GM12872 (cell line): ENCODE measurements around the gene SLC35A2.

ENCODE experiments used
- TF ChIP-seq, protein P1 (sequence below): IDR thresholded peaks from 3 replicates; pipeline ENCODE4 v1.5.1; 2011; ENCODE audit warnings: low read depth, mild to moderate bottlenecking, low read length, moderate library complexity; ENCODE audit not compliant: insufficient read depth

SLC35A2 gene

DNA sequence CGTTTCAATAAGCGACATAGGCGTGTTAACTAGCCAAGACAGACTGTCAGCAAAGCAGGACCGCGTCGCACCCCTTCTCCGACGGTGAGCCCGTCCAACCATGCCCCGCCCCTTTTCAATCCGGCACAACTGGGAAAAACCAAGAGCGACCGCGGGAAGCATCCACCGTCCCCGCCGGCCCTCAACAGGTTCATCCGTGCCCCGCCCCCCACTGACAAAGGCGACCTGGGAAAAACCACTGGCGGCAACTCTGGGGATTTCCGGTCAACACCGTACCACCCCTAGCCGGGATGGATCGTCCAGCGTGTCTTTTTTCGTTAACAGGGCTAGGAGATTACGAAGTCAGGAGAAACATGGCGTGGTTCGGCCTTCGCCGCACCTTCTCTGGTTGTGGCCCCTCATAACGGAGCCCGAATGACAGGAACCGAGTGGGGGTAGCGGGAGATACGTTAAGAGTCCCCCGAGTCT is 14.3 kb downstream of the SLC35A2 start:
- TF ChIP-seq, protein P1, sequence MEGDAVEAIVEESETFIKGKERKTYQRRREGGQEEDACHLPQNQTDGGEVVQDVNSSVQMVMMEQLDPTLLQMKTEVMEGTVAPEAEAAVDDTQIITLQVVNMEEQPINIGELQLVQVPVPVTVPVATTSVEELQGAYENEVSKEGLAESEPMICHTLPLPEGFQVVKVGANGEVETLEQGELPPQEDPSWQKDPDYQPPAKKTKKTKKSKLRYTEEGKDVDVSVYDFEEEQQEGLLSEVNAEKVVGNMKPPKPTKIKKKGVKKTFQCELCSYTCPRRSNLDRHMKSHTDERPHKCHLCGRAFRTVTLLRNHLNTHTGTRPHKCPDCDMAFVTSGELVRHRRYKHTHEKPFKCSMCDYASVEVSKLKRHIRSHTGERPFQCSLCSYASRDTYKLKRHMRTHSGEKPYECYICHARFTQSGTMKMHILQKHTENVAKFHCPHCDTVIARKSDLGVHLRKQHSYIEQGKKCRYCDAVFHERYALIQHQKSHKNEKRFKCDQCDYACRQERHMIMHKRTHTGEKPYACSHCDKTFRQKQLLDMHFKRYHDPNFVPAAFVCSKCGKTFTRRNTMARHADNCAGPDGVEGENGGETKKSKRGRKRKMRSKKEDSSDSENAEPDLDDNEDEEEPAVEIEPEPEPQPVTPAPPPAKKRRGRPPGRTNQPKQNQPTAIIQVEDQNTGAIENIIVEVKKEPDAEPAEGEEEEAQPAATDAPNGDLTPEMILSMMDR, result no peak

DNA sequence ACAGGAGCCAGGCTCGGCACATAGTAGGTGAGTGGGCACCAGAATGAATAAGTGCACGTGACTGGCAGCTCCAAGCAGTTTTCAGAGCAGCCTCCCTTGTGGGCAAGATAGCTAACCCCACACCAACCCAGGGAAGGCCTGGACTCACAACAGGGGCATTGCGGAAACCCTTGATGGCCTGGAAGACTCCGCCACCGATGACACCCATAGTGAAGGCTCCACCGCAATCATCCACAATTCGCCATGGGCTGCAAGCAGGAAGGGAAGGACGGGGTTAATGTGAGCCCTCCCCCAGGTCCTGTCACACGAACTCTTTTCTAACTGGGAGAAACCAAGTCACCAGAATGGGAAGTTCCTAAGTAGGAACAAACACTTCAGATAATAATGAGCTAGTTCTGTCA is 14.8 kb downstream of the SLC35A2 start:
- TF ChIP-seq, protein P1, result no peak

DNA sequence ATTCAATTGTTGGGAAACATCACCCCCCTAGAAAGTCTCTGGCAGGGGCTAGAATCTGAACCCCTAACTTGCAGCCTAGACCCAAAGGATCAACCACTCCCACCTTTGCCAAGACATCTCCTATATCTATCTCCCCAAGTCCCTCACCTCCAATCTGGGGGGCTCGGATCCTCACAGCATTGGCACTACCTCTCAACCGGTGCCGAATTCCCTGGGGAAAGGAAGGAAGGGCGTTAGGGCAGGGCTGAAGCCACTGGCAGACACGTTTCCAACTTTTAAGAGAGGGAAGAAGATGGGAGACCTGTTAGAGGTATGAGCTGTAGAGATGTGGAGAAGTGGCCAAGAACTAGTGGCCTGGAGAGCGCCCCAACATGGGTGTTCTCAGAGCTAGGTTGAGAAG is 16.6 kb downstream of the SLC35A2 start:
- TF ChIP-seq, protein P1, result no peak

DNA sequence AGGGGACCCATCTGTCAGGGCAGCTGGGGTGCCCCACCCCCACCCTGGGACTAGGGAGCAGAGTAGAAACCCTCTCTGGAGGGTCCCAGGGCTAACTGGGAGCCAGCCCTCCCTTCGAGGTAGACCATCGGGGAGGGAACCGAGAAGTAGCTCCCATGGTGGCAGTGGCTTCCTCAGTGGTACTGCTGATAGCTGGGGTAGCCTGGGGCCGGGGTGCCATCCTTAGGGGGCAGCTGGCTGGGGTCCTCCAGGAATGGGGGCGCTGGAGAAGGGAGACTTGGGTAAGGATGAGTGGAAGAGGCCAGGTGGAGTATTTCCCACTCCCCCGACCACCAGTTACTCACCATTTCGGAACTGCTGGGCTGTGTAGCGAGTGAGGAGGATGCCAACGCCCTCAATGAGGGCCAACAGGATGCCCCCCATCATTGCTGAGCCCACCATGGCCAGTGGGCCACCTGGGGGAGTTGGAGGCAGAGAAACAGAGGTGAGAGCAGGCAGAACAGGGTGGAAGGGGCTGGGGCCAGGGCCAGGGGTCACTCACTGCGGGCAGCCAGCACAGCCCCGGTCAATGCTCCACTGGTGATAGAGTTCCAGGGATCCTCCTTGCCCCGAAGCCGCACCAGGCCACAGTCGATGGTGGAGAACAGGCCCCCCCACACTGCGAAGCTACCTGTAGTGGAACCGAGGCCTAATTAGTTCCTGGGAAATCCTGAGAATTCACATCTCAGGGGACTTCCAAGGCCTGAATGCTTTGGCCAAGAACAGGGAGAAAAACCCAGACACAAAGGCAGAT is 17.7 kb downstream of the SLC35A2 start:
- TF ChIP-seq, protein P1, result no peak

DNA sequence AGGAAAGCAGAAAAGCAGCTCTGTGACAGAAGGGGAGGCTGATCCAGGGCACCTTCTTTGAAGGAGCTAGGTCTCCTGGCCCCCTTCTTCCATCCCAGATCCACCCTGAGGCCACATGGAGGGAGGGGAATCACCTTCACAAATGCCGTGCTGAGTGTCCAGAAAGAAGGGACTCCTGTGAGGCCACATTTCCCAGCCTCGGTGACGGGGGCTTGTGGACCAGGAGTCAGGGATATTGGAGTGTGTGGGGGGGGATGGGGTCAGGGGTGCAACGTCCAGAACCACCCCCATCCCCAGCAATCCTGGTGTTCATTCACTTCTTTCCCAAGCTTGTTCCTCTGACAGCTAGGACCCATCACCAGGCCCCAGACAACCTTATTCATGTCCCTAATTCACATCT is 18.6 kb downstream of the SLC35A2 start:
- TF ChIP-seq, protein P1, result no peak

DNA sequence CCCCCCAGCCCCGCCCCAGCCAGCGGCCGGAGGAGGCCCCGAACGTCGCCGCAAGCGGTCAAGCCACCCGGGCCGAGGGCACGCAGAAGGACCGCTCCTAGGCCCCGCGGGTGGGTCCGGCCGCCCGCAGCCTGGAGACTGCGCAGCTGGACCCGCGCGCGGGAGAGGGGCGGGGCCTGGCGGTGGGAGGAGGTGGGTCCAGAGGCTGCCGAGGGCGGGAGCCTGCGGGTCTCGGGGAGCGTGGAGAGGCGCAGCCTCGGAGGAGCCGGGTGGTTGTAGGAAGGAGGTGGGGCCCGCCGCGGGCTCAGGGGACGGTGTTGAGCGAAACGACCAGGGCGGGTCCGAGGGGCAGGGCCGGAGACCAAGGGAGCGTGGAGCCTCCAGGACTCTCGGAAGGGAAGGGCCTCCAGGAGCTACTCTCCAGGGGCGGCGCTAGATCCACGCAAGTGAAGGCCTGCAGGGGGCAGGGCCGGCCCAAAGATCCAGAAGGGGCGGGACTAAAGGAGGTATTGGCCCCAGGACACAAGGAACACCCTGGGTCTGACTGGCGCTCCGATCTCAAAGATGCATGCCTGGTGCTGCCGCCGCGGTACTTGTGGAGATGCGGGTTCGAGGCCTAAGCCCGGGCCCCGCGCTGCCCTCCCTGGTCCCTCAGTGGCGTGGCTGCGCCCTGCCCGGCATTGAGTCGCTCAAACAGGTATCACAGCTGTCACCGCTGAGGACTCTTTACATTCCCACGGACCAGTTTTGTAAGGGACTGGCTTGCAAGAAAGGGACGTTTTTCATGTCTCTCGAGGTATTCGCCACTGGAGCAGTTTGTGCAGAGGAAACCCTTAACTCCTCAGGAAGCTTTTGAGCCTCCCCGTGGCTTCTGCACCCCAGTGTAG is 19.8 kb downstream of the SLC35A2 start:
- TF ChIP-seq, protein P1, result peak; percentile 53

DNA sequence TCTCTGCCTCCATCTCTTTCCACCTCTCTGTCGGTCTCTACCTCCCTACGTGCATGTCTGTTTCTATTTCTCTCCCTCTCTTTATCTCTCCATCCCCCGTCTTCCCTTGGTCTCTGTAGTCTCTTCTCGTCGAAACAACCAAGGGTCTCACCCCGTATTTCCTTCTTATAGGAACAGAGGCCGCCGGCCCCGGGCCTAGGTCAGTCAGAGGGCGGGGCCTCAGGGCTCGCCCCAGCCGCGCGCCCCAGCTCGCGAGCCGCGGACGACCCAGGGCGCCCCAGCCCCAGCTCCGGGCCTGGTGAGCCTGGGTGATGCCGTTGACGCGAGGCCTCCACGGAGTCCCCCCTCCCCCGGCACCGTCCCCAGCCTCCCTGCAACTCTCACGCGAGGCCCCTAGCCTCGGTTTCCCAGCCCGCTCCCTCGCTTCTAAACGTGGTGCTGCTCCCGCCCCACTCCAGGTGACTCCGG is 20.5 kb downstream of the SLC35A2 start:
- TF ChIP-seq, protein P1, result no peak
